HepG2 (cell line): ENCODE data around the gene SPRR4. TPM values are rescaled to one million over a fixed set of nuclear protein-coding genes. Genes with fewer than 3 reads are reported as not detected.

Source experiments
- AHDC1 ChIP-seq: sonication (generic); formaldehyde crosslinking; IDR thresholded peaks from 2 replicates; pipeline ENCODE4 v1.5.1; 2020; ENCODE audit warnings: mild to moderate bottlenecking, missing genetic modification reagents, borderline replicate concordance
- ARID5B ChIP-seq: IDR thresholded peaks from 2 replicates; pipeline ENCODE4 v1.4.0; 2020; ENCODE audit warnings: mild to moderate bottlenecking, missing genetic modification reagents
- DDIT3 ChIP-seq: sonication (generic); formaldehyde crosslinking; IDR thresholded peaks from 2 replicates; pipeline ENCODE4 v1.4.0; 2020; ENCODE audit warnings: mild to moderate bottlenecking, missing genetic modification reagents
- DNMT1 ChIP-seq: sonication (generic); formaldehyde crosslinking; IDR thresholded peaks from 2 replicates; pipeline ENCODE4 v1.5.1; 2020; ENCODE audit warnings: mild to moderate bottlenecking, missing genetic modification reagents
- DR1 ChIP-seq: sonication (generic); formaldehyde crosslinking; IDR thresholded peaks from 2 replicates; pipeline ENCODE4 v1.8.0; 2021; ENCODE audit warnings: mild to moderate bottlenecking, missing genetic modification reagents, inconsistent platforms
- GATAD2A ChIP-seq: IDR thresholded peaks from 2 replicates; pipeline ENCODE4 v1.6.1; 2016
- HMGXB3 ChIP-seq: sonication (generic); formaldehyde crosslinking; IDR thresholded peaks from 2 replicates; pipeline ENCODE4 v1.4.0; 2020; ENCODE audit warnings: missing genetic modification reagents, borderline replicate concordance
- HOMEZ ChIP-seq: IDR thresholded peaks from 2 replicates; pipeline ENCODE4 v1.6.1; 2016; ENCODE audit warnings: low read depth
- RBAK ChIP-seq: sonication (generic); formaldehyde crosslinking; IDR thresholded peaks from 2 replicates; pipeline ENCODE4 v1.5.1; 2020; ENCODE audit warnings: mild to moderate bottlenecking, missing genetic modification reagents
- ZNF850 ChIP-seq: sonication (generic); formaldehyde crosslinking; conservative IDR thresholded peaks from 2 replicates; pipeline ENCODE4 v1.9.0; 2021; ENCODE audit warnings: mild to moderate bottlenecking, missing genetic modification reagents
- ZNF891 ChIP-seq: sonication (generic); formaldehyde crosslinking; IDR thresholded peaks from 2 replicates; pipeline ENCODE4 v1.5.0; 2020; ENCODE audit warnings: mild to moderate bottlenecking, missing genetic modification reagents
- ZSCAN21 ChIP-seq: sonication (generic); formaldehyde crosslinking; IDR thresholded peaks from 2 replicates; pipeline ENCODE4 v1.8.0; 2022; ENCODE audit warnings: mild to moderate bottlenecking, missing genetic modification reagents, moderate library complexity, borderline replicate concordance
- polyA plus RNA-seq, 8 experiments: library from polyadenylated mRNA; depleted of rRNA in 3 of 8; stranded (reverse) in 7 of 8; unstranded in 1 of 8; fragments of >200 nt; fragmentation: Illumina TruSeq in 4 of 8; extraction: Trizol in 4 of 8; gene quantifications; 2 replicates each; pipeline versions ENCODE4 v1.2.1 to v1.2.3, GENCODE V29; 2011 to 2016; ENCODE audit warnings: low read depth in 4 of 8, missing spikeins in 1 of 8, mixed read lengths in 1 of 8; ENCODE audit not compliant: insufficient read depth in 1 of 8
- total RNA-seq, 5 experiments: library from RNA; depleted of rRNA; stranded (reverse); fragments of >200 nt; fragmentation: Illumina TruSeq; extraction: Trizol; gene quantifications; 2 replicates each; pipeline ENCODE4 v1.2.3, GENCODE V29; 2016; ENCODE audit warnings: low read depth in 1 of 5
- TF ChIP-seq, protein P1 (sequence below): IDR thresholded peaks from 2 replicates; pipeline ENCODE4 v1.6.1; 2018; ENCODE audit warnings: missing genetic modification reagents, mild to moderate bottlenecking, missing compliant biosample characterization

SPRR4 gene
- total and polyA plus RNA-seq, 2 of the 13 experiments (the other 11 are each of a cell fraction or from before 2014, with no cell fraction given): not detected

DNA sequence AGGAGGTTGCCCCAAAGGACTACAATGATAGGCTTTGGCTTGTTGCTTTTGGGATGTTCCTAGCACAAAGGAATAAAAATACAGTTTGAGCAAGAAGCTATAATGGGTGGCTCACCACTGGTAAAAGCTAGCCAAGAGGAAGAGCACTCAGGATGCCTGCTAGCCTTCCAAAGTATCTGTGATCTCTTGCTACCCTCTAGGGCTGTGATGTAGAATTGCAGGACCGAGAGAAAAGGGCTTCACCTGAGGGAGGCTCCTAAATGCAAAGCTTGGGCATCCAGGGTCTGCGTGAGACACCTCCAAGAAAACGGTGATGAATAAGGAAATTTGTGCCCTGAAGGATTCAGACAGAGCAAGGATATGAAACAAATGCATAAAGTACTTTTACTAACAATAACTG, 44.4 kb upstream of the SPRR4 start (continued):
- no peak for TF ChIP-seq HMGXB3 (CRISPR knock-in tag)
- TF ChIP-seq ZNF850: peak; percentile 93; the same call in 1 of the 2 replicates
- no peak for TF ChIP-seq HOMEZ (CRISPR knock-in tag)
- no peak for TF ChIP-seq RBAK (CRISPR knock-in tag)
- TF ChIP-seq DR1 (CRISPR knock-in tag): no peak
- no peak for TF ChIP-seq DNMT1 (CRISPR knock-in tag)
- TF ChIP-seq AHDC1 (CRISPR knock-in tag): no peak
- TF ChIP-seq ARID5B (CRISPR knock-in tag): no peak
- no peak for TF ChIP-seq DDIT3 (CRISPR knock-in tag)
- TF ChIP-seq, protein P1, sequence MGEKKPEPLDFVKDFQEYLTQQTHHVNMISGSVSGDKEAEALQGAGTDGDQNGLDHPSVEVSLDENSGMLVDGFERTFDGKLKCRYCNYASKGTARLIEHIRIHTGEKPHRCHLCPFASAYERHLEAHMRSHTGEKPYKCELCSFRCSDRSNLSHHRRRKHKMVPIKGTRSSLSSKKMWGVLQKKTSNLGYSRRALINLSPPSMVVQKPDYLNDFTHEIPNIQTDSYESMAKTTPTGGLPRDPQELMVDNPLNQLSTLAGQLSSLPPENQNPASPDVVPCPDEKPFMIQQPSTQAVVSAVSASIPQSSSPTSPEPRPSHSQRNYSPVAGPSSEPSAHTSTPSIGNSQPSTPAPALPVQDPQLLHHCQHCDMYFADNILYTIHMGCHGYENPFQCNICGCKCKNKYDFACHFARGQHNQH: no peak
- TF ChIP-seq ZNF891 (CRISPR knock-in tag): no peak
- TF ChIP-seq ZSCAN21 (CRISPR knock-in tag): no peak
- no peak for TF ChIP-seq GATAD2A
